Mucosa of rectum (tissue), 2 donors: Measurements from ENCODE around the gene CEP78.

Experiments
- H3K27ac ChIP-seq, 2 donors: one replicate each; pipeline ENCODE4 v1.7.0; 2013; ENCODE audit warnings: inconsistent platforms in 2 of 2, low read depth in 2 of 2, low read length in 2 of 2
- H3K27me3 ChIP-seq, 2 donors: one replicate each; pipeline ENCODE4 v1.7.0; 2013; ENCODE audit warnings: low read length in 2 of 2; ENCODE audit not compliant: control insufficient read depth in 2 of 2, insufficient read depth in 2 of 2
- H3K36me3 ChIP-seq, 2 donors: one replicate each; pipeline ENCODE4 v1.7.0; 2013; ENCODE audit warnings: low read length in 2 of 2; ENCODE audit not compliant: control insufficient read depth in 2 of 2, insufficient read depth in 2 of 2
- H3K4me1 ChIP-seq, 2 donors: one replicate each; pipeline ENCODE4 v1.7.0; 2013; ENCODE audit warnings: low read length in 2 of 2, mild to moderate bottlenecking in 1 of 2; ENCODE audit not compliant: control insufficient read depth in 2 of 2, insufficient read depth in 2 of 2
- H3K4me3 ChIP-seq, 2 donors: one replicate each; pipeline ENCODE4 v1.7.0; 2013; ENCODE audit warnings: low read length in 2 of 2
- H3K9ac ChIP-seq, 2 donors: one replicate each; pipeline ENCODE4 v1.7.0; 2013; ENCODE audit warnings: low read length in 2 of 2, low read depth in 1 of 2, mild to moderate bottlenecking in 1 of 2
- H3K9me3 ChIP-seq, 2 donors: one replicate each; pipeline ENCODE4 v1.7.0; 2013; ENCODE audit warnings: low read length in 2 of 2; ENCODE audit not compliant: control insufficient read depth in 2 of 2
- donor health status: healthy.
- donor health status: Normal muscosa, but diverticular disease.

The CEP78 gene

DNA sequence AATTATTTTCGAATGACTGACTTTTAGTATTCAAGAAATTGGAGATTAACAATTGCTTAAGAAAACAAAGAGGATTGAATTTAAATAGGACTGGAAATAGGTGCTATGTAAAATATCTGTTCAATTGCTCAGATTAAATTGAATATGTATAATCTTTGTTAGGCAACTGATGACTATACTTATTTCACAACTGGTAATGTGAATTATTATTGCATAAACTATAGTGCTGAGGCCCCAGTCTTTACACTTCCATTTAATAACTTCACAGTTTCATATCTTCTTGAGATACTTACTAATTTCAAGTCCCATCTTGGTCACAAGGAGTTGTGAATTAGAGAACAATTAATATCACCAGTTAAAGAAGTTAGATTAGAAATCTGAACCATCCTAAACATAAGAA, 16.7 kb downstream of the CEP78 start:
- Histone ChIP-seq H3K4me3 (no peak overlapping the region), H3K27me3 (no peaks in the 10 kb centered on the region), H3K27ac (no peak overlapping the region), H3K9ac (no peak overlapping the region), H3K9me3 (no peaks in the 10 kb centered on the region), H3K36me3 (no peaks in the 10 kb centered on the region), H3K4me1 (no peaks in the 10 kb centered on the region)

DNA sequence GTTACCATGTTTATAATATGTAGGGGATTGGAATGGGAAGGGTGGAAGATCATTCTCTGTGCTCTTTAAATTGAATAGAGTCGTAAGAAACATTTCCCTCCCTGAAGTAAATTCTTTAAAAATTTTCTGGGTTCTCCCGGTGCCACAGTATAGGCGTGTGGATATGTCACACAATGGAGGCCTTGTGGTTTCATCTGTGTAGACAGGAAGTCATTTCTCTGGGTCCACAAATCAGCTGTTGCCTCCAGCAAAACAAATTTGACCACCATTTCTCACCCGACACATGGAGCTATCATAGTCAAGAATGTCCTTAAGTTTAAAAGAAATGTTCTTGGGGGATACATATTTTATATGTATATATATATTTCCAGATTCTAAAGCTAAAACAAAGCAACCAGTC, 17.4 kb downstream of the CEP78 start:
- H3K27ac ChIP-seq = no peak overlapping the region
- no peak overlapping the region for H3K9ac ChIP-seq
- H3K36me3 ChIP-seq = no peaks in the 10 kb centered on the region
- no peaks in the 10 kb centered on the region for H3K4me1 ChIP-seq
- no peak overlapping the region for H3K4me3 ChIP-seq
- H3K9me3 ChIP-seq = no peaks in the 10 kb centered on the region
- no peaks in the 10 kb centered on the region for H3K27me3 ChIP-seq

DNA sequence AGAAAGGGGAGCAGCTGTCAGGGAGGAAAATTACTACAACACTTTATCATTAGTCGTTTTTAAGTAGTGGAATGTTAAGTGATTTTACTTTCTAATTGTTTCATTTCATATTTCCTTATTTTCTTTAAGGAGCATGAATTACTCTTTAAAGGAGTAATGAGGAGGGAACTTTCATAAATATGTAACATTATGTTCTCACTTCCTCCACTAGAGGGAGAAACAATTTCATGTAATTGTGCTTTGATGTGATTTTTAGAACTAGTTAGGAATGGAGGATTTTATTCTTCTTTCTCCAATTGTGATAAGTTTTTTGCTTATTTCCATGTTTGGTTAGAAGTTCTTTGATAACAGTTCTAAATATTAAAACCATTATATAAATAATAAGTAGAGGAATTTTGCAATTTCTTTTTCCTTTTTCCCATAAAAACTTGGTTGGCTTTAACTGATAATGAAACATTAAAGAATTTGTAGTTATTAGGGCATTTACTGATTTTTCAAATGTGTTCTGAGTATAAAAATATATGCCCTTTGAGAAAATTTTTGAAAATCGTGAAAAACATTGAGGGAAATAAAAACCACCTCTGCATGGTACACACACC, 25.6 kb downstream of the CEP78 start:
- Histone ChIP-seq H3K9me3 (no peaks in the 10 kb centered on the region), H3K27ac (no peak overlapping the region), H3K4me3 (no peak overlapping the region), H3K27me3 (no peaks in the 10 kb centered on the region), H3K36me3 (peaks cover 0 to 6% of the 10 kb centered on the region in 2 donors), H3K4me1 (no peaks in the 10 kb centered on the region), H3K9ac (no peak overlapping the region)

DNA sequence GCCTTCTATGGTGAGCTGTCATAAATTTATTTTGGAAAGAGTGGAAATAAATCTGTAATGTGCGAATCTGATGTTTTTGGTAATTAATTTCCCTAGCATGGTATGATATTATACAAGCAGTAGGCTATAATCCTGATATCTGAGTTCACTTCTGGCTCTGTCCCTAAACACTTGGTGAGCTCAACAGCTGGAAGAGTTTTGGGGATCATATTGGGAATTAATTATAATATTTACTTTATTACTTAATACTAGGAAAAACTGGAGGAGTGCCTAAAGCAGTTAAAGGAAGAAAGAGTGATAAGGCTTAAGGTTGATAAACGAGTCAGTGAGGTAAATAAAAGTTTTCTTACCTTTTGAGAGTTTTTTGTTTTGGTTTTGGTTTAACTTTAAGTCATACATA, 26.8 kb downstream of the CEP78 start:
- no peak overlapping the region for H3K9ac ChIP-seq
- H3K36me3 ChIP-seq = peaks cover 0 to 15% of the 10 kb centered on the region in 2 donors
- H3K27me3 ChIP-seq = no peaks in the 10 kb centered on the region
- H3K4me1 ChIP-seq = no peaks in the 10 kb centered on the region
- H3K27ac ChIP-seq = no peak overlapping the region
- H3K9me3 ChIP-seq = no peaks in the 10 kb centered on the region
- no peak overlapping the region for H3K4me3 ChIP-seq

DNA sequence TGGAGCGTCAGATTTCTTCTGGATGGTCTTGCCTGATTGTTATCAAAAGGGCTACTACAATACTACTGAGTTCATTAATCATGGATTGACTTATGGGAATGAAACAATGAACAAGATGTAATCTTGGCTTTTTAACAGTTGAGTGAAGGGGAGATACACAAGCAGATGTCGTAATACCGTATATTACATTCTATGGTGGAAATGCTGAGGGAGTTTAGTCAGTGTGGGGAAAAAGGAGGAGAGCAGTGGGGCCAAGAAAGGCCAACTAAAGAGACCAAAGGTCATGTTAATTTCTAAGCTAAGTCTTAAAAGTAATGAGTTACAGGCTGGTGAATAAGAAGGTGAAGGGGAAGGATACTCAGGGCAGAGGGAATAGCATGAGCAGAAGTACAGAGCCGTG, 32.0 kb downstream of the CEP78 start:
- Histone ChIP-seq H3K27me3 (no peaks in the 10 kb centered on the region), H3K27ac (no peak overlapping the region), H3K4me3 (no peak overlapping the region), H3K9ac (no peak overlapping the region), H3K36me3 (peaks cover 4 to 25% of the 10 kb centered on the region in 2 donors), H3K4me1 (no peaks in the 10 kb centered on the region), H3K9me3 (no peaks in the 10 kb centered on the region)

DNA sequence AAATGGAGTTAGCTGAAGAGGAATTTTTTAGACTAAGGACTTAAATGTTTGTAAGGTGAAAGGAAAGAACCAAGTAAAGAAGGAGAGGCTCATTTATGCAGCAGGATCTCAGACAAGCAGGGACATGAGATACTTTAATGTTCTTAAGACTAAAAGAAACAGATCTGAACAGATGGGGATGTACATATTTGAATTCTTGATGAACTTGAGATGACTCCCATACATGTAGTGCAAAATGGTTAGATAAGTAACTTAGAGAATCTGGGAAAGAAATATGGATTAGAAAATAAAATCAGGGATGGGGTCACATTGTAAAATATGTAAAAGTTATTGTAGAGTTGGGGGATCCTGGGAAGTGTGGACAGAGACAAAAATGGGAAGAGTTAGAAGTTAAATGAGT, 33.9 kb downstream of the CEP78 start:
- H3K4me1 ChIP-seq = no peaks in the 10 kb centered on the region
- no peak overlapping the region for H3K27ac ChIP-seq
- H3K36me3 ChIP-seq = peaks cover 4 to 25% of the 10 kb centered on the region in 2 donors
- no peaks in the 10 kb centered on the region for H3K9me3 ChIP-seq
- no peaks in the 10 kb centered on the region for H3K27me3 ChIP-seq
- no peak overlapping the region for H3K9ac ChIP-seq
- no peak overlapping the region for H3K4me3 ChIP-seq

DNA sequence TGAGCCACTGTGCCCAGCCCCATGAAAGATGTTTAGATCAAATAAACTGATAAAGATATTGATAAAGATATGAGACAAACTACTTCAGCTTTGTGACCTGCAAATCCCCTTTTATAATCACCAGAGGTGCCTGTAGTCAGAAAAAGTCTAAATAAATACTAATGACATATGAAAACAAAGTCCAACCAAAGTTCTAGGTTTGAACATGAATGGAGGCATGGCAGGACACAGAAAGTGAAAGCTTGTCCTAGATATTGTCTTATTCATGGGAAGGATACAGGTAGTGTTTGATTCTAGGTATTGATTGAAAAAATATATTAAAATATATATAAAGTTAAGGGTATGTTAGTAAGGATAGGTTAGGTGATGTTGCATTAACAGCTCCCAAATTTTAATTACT, 36.4 kb downstream of the CEP78 start:
- no peaks in the 10 kb centered on the region for H3K27me3 ChIP-seq
- H3K27ac ChIP-seq = no peak overlapping the region
- no peak overlapping the region for H3K9ac ChIP-seq
- H3K36me3 ChIP-seq = peaks cover 4 to 13% of the 10 kb centered on the region in 2 donors
- no peaks in the 10 kb centered on the region for H3K9me3 ChIP-seq
- no peaks in the 10 kb centered on the region for H3K4me1 ChIP-seq
- H3K4me3 ChIP-seq = no peak overlapping the region

DNA sequence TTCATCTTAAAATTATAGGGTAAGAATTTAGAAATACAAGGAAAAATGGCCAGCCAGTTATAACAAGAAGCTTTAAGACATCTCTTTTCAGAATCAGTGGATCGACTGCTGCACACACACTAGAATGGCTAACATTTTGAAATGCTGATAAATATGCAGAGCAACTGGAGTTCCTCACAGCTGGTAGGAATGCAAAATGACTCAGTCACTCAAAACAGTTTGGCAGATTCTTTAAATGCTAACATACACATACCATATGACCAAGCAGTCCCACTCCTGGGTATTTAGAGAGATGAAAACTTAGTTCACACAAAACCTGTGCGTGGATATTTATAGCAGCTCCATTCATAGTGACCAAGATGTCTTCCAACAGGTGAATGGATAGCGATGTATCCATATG, 37.9 kb downstream of the CEP78 start:
- peaks cover 0 to 3% of the 10 kb centered on the region in 2 donors for H3K36me3 ChIP-seq
- H3K4me3 ChIP-seq = no peak overlapping the region
- no peak overlapping the region for H3K9ac ChIP-seq
- H3K9me3 ChIP-seq = no peaks in the 10 kb centered on the region
- H3K27me3 ChIP-seq = no peaks in the 10 kb centered on the region
- no peaks in the 10 kb centered on the region for H3K4me1 ChIP-seq
- H3K27ac ChIP-seq = no peak overlapping the region

DNA sequence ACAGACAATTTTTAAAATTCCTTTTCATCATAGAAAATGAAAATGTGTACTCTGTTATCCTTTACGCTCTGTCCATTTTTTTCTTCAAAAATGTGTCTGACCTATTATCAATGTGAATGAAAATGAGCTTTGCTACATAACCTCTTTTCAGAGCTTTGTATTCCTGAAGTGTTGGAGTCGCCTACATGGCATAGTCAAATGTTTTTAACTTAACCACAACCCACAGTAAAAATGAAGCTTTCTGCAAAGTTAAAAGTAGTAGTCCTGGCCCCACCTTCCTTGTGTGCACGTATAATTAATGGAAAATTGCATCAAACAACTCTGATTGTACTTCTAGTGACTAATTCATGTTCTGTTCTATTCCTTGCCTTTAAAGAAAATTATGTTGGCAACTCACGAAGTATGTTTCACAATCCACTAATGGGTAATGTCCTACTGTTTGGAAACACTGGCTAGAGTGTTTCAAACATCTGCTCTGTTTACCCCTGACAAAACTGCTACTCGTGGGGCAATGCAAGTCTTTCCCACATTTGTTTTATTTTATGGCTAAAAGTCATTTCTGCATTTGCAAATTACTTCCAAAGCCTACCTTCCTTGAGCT, 42.4 kb downstream of the CEP78 start:
- H3K4me3 ChIP-seq = no peak overlapping the region
- H3K4me1 ChIP-seq = no peaks in the 10 kb centered on the region
- no peaks in the 10 kb centered on the region for H3K36me3 ChIP-seq
- no peak overlapping the region for H3K9ac ChIP-seq
- H3K27me3 ChIP-seq = no peaks in the 10 kb centered on the region
- H3K9me3 ChIP-seq = no peaks in the 10 kb centered on the region
- H3K27ac ChIP-seq = no peak overlapping the region

DNA sequence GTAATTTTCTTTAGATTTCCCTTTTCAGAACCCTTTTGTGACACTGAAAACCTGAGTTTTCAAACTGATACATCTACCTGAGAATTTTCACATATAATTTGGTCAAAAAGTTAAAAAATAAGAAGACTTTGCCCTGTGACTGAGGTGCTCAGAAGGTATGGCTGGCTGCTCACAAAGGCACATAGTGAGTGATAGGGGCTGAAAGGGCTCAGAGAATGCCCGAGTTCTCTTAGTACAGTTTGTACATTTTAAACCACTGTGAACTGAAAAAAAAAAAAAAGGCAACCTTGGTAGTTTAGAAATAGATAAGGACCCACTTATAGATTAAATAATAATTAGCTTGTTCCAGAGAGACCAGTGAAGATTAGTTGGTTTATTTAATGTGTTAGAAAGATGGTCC, 42.9 kb downstream of the CEP78 start:
- no peak overlapping the region for H3K9ac ChIP-seq
- H3K27me3 ChIP-seq = no peaks in the 10 kb centered on the region
- no peak overlapping the region for H3K4me3 ChIP-seq
- no peak overlapping the region for H3K27ac ChIP-seq
- H3K9me3 ChIP-seq = no peaks in the 10 kb centered on the region
- no peaks in the 10 kb centered on the region for H3K36me3 ChIP-seq
- no peaks in the 10 kb centered on the region for H3K4me1 ChIP-seq
